Posterior cingulate gyrus (tissue), 11 donors: ENCODE measurements around the gene PPARGC1A.

ENCODE experiments used
- DNase-seq, 10 donors: peaks; one replicate each; pipeline versions ENCODE4 v3.0.0 to v3.0.0-alpha.2; 2020 to 2021; ENCODE audit warnings: mixed read lengths in 3 of 10
- intact Hi-C: fragments of 100-400 bp; cut with DNase I; formaldehyde crosslinking; loops from one replicate; pipeline ENCODE4 v1.15.1; 2023

Gene PPARGC1A

DNA sequence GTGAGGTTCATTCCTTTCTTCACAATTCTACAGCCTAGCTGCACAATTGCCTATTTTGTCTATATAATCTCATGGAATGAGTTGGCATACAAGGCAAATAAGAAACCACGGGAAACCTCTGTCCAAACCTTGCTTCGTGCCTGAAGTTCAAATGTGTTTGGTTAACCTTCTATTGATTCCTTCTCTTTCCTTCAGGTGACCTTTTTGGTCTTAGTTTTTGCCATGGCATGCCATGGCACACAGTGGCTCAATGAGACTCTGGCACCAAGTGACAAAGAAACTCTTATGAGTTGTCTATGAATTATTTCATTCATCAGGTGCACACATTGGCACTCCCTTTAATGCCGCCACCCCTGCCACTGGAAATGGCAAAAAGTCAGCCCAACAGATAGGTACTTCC is 101.8 kb downstream of the PPARGC1A start:
- intact Hi-C loops, result no loop called here

DNA sequence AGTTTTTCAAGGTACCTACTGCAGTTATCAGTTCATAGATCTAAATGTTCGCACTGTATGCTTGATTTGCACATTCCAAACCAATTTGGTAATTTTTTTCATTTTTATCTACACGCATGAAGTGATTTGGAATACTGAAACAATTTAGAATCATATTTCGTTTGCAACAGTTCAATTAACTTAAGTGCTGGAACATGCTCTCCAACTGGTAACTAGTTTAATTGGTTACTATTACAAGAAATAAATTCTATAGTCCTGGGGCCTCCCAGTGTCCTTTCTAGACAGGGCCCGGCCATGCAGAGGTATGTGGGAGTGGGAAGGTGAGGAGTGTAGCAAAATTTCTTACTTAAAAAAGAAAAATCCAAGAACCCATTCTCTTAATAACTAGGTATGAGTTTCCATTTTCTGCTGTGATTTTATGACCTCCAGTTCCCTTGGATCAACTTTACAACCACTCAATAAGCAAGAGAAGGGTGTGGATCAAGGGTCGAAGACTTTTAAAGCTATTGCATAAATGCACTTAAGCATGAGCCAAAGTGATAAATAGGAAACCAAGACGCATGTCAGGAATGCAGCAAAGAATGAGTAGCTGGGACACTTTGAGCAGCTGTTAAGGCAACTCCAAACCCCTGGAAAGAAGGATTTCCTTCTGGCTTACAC is 106.9 kb downstream of the PPARGC1A start:
- intact Hi-C loops, result no loop called here
- no peak for DNase-seq

More for the DNA sequence above, 101.8 kb downstream of the PPARGC1A start:
- no peak for DNase-seq

DNA sequence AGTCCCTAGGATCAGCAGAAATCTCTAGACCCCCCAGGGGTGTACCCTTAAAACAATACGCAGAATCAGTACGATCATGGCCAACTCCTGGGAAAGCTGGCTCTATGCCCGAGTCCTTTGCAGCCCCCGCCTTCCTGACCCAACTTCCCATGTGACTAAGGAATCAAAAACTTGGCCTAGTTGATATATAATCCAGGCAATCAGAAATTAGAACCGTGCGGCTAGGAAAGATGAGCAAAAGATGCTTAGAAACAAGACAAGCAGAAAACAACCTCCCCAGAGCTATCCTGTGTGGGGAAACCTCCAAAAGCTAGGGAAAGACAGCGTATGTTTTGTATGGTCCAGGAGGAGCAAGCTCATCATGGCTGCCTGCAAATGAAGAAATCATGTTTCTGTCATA is 110.0 kb downstream of the PPARGC1A start:
- no peak for DNase-seq
- intact Hi-C loops, result no loop called here

DNA sequence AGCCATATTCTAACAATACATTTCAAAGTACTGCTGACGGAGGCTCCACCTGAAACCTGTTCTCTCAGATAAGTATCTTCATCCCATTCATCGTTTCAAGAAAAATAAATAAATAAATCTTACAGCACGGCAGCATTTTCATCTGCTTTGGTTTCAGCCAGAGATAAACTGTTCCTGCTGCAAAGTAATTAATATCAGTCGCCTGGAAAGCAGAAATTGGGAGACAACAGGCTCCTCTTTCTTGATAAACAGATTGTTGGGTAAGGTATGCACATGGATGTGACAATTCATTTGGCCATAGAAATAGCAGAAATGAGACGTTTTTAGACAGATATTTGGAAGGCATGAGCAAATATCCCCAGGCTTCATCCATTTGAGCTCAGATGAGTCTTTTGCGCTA is 110.4 kb downstream of the PPARGC1A start:
- no peak for DNase-seq
- intact Hi-C loops, result no loop called here

DNA sequence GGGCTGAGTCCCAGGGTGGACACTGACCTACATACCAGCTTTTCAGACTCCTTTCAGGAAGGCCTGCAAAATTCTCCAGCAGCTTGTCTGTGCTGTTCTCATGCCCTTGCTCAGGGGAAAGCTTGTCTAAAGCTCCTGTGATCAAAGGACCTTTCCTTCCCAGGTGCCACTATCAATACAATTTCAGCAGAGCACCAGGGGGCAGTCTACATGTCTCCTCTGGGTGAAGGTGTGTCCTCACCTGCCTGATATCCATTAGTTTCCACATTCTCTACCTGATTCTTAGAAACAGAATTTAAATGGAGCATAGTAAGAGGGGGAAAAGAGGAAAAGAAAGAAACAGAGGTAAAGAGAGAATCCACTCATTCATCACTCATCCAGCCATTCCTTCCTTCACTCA is 114.2 kb downstream of the PPARGC1A start:
- intact Hi-C loops, result no loop called here
- DNase-seq, result no peak

DNA sequence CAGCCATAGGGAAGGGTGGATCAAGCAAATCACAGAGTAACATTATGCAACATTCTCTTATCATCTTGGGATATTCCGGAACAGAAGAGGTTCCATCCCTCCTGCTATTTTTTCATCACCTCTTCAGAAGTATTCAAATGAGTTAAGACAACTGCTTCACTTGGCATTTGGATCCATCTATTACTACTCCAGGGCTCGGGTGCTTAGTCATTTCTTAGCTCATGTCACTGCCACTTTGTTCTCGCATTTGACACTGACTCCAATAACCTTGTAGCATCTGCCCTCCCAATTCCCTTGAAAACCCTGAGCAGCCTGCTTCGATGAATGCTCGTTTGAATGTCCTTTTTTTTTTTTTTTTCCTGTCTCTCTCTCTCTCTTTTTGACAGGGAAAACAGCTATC is 114.9 kb downstream of the PPARGC1A start:
- intact Hi-C loops, result no loop called here
- DNase-seq, result no peak

DNA sequence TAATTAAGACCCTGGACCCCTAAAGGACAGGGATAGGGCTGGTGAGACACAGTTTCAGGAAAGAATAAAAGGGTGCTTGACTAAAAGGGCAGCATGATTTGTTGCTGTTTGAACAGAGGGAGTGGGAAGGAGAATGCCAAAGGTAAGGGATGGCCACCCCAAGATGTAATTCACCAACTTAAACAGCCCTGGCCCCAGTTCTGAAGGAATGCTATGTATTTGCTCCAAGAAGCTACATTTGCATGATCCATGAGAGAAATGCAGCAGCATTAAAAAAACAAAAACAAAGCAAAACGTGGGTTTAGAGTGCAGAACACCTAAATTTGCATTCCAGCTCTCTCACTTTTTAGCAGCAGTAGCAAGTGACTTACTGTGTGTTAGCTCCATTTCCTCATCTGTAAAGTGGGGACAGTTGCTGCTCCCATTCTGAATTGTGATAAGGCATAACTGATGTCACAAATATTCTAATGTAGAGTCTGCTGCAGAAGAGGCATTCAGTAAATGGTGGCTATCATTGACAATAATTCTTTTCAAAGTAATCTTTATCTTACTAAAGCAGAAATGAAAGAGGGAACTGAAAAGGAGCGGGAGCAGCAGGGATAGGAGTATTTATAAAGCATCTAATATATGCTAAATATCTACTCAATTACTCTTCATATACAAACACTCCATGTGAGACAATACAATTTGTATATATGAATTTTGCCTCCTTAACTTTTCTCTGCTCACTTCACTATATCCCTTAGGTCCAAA is 115.8 kb downstream of the PPARGC1A start:
- intact Hi-C loops, result no loop called here
- DNase-seq, result no peak

DNA sequence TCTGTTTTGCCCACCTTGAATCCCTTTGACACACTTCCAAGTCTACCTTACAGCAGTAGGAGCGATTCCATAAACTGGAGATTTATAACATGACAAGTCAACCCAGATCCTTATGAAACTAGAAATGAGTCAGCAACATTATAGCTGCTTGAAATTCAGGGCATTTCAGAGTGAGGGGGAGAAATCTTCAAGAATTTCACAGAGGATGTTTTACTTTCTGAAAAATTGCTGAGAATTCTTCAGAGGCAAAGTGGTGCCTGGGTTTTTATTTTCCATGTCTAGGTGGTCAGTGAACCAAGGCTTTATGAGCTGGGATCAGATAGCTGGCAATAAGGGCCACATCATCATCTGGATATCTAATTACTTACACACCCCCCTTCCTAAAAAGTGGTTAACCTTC is 119.8 kb downstream of the PPARGC1A start:
- DNase-seq, result no peak
- intact Hi-C loops, result no loop called here

DNA sequence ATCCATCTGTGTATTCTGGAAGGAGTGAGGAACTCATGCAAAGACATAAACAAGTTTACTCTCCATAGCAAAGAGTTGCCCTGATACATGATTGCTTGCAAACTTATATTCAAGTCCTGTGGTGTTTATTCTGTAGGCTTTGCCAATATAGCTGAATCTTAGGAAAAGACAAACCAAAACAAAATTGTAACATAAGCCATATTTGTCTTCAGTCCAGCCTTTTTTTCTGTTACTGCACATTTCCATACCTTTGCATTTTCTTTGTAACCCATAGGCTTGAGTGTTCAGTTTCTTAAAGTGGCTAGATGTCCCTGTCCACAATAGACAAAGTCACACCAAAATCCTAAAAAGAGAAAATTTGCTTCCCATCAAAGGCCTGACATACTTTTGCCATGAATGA is 120.4 kb downstream of the PPARGC1A start:
- DNase-seq, result no peak
- intact Hi-C loops, result no loop called here

DNA sequence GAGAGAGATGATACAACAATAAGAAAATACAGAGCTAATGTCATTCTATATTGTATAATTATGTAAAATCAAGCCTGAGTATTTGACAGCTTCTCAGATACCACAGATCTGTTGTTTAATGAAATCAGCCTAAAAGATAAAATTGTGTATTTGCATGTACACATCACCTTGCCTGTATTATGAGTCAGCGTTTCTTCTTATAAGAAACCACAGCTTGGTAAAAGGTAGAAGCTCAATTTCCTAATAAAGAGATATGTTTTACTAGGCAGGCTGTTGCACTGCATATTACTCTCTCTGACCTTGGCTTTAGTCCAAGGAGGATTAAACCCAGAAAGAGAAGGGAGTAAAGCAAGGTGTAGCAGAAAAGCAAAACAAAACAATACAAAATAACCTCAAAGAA is 121.3 kb downstream of the PPARGC1A start:
- no peak for DNase-seq
- intact Hi-C loops, result no loop called here

DNA sequence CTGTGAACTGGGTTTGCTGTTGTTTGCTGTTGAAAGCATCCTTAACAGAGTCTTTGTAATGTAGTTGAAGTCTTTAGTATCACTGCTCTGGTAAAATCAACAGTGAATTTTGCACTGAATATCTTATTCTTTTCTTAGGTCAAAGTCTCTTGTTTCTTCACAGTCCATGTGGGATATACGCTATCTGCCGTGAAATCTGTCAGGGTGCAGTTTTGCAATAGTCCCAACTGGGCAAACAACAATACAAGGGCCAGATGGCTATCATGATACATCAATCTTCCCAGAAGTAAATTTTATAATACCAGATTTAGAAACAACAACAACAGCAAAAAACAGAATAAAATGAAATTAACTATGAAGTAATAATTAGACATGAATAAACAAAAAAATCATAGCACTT is 123.5 kb downstream of the PPARGC1A start:
- intact Hi-C loops, result no loop called here
- DNase-seq, result no peak

DNA sequence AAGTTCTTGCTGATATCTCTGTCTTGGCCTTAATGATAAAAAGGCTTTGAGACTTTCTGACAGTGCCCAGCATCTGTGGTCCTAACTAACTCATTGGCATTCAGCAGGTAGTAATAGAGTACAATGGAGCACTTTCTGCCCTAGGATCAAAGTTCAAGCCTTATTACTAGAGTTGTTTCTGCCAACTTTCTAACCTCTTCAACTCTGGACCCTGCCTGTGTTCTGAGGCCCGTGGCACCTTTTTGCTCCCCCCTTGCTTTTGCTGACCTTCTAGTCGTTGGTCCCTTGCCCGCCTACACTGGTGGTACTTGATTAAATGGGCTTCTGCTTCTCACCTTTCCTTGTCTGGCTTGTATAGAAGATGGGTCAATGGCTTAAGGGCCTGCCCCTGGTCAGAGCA is 126.3 kb downstream of the PPARGC1A start:
- intact Hi-C loops, result no loop called here
- no peak for DNase-seq

DNA sequence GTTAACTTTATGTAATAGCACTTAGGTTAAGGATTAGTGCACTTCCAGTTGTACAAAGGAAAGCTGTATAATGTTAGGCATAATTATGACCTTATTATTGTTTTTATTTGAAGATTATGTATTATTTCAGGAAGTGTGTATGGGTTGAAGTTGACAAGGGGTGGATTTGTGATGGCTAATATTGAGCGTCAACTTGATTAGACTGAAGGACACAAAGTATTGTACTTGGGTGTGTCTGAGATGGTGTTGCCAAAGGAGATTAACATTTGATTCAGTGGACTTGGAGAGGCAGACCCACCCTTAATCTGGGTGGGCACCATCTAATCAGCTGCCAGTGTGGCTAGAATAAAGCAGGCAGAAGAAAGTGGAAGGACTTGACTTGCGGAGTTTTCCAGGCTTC is 127.3 kb downstream of the PPARGC1A start:
- intact Hi-C loops, result no loop called here
- no peak for DNase-seq

DNA sequence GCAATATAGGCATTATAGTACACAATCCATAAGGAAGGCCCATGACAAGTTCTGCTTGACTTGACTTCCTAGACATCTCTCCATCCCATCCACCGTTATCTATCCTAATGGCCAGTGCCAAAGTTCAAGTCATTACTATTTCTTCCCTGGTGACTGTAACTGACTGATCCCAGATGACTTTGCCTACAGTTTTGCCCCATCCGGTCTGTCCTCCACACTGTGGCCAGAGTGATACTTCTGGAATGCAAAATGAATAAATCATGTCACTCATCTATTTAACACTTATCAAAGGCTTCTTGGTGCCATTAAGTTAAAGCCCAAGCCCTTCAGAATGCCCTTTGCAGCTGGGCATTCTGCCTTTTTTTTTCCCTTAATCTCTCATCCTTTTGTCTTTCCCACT is 130.8 kb downstream of the PPARGC1A start:
- DNase-seq, result no peak
- intact Hi-C loops, result no loop called here

DNA sequence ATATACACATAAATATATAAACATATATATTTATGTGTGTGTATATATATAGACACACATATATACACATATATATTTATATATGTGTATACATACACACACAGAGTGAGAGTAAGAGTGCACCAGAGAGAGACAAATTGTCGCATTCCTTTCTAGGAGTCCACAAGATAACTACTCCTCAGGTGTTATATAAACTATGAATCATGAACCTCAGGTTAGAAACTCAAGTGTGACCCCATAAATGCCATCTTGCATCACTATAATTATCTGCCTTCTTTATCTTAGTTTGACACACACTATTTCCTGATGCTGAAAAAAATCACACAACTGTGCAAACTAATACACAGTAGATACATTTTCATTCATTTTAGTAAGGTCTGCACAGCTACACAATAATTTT is 135.2 kb downstream of the PPARGC1A start:
- DNase-seq, result no peak

DNA sequence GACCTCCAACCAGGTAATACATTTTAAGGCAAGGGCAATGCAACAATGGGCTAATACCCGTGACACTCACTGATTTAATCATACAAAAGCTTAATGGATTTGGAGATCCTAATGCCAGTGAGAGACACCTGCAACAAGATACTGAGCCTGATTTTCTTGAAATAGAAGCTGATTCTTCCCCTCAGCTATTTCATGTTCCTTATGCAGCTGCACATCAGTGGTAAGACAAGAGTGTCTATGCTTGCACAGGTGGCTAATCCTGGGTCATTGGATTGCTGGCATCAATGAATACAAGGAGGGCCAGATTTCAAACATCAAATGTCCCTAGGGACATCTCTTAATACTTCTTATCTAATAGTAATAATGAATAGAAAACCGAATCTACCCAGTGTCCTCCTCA is 139.7 kb downstream of the PPARGC1A start:
- intact Hi-C loops, result no loop called here
- DNase-seq, result no peak

More for the DNA sequence above, 135.2 kb downstream of the PPARGC1A start:
- intact Hi-C loops, result no loop called here

DNA sequence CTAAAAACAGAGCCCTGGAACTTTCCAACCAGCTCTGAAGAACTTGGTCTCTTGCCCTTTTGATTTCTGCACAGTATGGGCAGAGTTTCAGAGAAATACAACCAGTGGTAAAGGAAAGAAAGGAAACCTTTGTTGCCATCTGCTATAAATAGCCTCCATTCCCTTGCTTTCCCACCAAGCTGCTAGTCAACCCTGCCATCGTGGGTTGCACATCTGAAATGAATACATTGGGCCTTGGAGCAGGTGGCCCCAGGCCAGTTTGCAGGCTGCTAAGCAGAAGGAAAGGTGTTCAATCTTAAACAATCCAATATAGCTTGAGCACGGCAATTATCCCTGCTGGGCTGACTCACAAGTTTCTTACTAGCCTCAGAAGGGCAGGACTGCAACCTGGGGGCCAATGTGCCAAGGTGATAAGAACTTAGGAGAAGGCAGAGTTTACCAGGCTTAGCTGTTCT is 142.5 kb downstream of the PPARGC1A start:
- intact Hi-C loops, result no loop called here
- DNase-seq, result peak in 8 of 10 donors; percentile 2 to 77 (median 23)

DNA sequence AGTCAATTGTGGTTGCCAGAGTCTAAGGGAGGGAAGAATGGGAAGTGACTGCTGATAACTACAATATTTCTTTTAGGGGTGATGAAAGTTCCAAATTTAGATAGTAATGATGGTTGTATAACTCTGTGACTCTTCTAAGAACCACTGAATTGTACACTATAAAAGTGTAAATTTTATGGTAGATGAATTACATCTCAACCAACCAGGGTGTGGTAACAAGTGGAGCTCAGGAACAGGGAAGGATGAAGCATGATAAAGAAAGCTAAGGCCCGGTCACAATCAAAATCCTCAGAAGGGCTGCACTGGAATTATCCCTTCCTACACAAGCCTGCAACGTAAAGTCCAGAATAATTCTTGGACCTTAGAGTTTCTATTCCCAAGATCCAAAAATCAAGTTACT is 143.2 kb downstream of the PPARGC1A start:
- intact Hi-C loops, result no loop called here
- DNase-seq, result no peak

DNA sequence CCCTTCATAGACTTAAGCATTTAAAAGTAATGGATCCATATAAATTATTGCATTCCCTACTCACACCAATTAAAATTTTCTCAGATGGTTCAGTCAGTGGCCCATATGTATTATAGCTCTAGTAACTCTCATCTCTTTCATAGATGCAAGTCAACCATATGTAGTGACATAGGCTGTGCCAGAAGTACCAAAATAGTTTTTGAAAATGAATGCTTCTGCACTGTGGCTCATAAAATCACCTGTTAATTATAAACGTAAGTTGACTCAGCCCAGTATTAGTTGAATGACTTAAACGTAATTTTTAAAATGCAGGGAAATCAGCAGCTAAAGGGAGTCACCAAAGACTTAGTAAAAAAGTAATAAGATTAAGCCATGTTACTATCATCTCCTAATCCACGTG is 143.8 kb downstream of the PPARGC1A start:
- no peak for DNase-seq
- intact Hi-C loops, result no loop called here

DNA sequence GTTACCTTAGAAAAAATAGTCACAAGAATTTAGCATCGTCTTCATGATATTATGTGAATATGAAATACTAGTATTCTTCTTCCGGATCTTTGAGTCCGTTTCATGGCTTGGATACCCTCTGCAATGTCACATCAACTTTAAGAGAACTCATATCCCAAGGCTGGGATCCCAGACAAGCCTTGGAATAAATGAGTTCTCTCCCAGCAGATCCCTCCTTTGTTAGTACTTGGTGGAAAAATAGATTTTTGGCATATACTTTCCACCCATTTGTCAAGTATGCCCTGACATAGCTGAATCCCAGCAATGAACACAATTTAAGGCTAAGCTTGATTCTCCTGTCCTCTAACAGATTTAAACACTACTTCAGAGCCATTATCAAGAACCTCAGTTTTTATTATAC is 144.5 kb downstream of the PPARGC1A start:
- intact Hi-C loops, result no loop called here
- no peak for DNase-seq
